PC-3 (cell line): Measurements from ENCODE around the gene NCAPD2. TPM values are rescaled to one million over a fixed set of nuclear protein-coding genes. Genes with fewer than 3 reads are reported as not detected.
A peak's percentile ranks its signal among the peaks of the same experiment; 100 is the strongest.

Experiments
- ATAC-seq: fragments of 200-7000 bp; cut with Tn5 transposase; 2 replicates; pipeline ENCODE4 v1.9.1; 2020; ENCODE audit warnings: mild to moderate bottlenecking, moderate library complexity
- BruUV-seq: library from RNA; stranded (reverse); fragments of 400-500 nt; replicated peaks from 2 replicates; lab custom pipeline; 2021; lab: Mats Ljungman, UMichigan
- CTCF ChIA-PET: fragments of 300-600 bp; sonication (Branson Sonifier 250); formaldehyde crosslinking; loops from one replicate; lab custom pipeline; 2022; ENCODE audit warnings: antibody characterized with exemption; lab: Charles Lee
- POLR2A ChIA-PET: fragments of 300-600 bp; sonication (Branson Sonifier 250); formaldehyde crosslinking; loops from one replicate; lab custom pipeline; 2022; ENCODE audit warnings: antibody characterized with exemption; ENCODE audit not compliant: unreplicated experiment; lab: Charles Lee
- DNase-seq: peaks from one replicate; pipeline ENCODE4 v3.0.0-alpha.2; 2015
- H2AFZ ChIP-seq: fragments of 300-600 bp; sonication (generic); 2 replicates; pipeline ENCODE4 v1.6.0; 2016; ENCODE audit warnings: antibody characterized with exemption, low read length
- H3F3A ChIP-seq: fragments of 300-600 bp; sonication (generic); one replicate; pipeline ENCODE4 v1.6.0; 2017; ENCODE audit warnings: antibody characterized with exemption, low read length, control low read depth, mild to moderate bottlenecking; ENCODE audit not compliant: unreplicated experiment
- H3K27ac ChIP-seq: fragments of 300-600 bp; sonication (generic); 2 replicates; pipeline ENCODE4 v1.5.1; 2016; ENCODE audit warnings: mild to moderate bottlenecking, low read length
- H3K27me3 ChIP-seq: fragments of 300-600 bp; sonication (generic); 2 replicates; pipeline ENCODE4 v1.6.1; 2016; ENCODE audit warnings: low read length, mixed read lengths
- H3K36me3 ChIP-seq: fragments of 300-600 bp; sonication (generic); 2 replicates; pipeline ENCODE4 v1.6.1; 2016; ENCODE audit warnings: low read depth, mixed run types, low read length, mixed read lengths
- H3K4me1 ChIP-seq: fragments of 300-600 bp; sonication (generic); 2 replicates; pipeline ENCODE4 v1.5.1; 2016; ENCODE audit warnings: low read length; ENCODE audit not compliant: insufficient read depth
- H3K4me2 ChIP-seq: fragments of 300-600 bp; sonication (generic); 2 replicates; pipeline ENCODE4 v1.6.0; 2016; ENCODE audit warnings: low read length
- H3K4me3 ChIP-seq: fragments of 300-600 bp; sonication (generic); 2 replicates; pipeline ENCODE4 v1.5.1; 2016; ENCODE audit warnings: mild to moderate bottlenecking, low read length, mixed read lengths
- H3K79me2 ChIP-seq: fragments of 300-600 bp; sonication (generic); 2 replicates; pipeline ENCODE4 v1.6.1; 2017; ENCODE audit warnings: low read length, mixed read lengths
- H3K9ac ChIP-seq: fragments of 300-600 bp; sonication (generic); 2 replicates; pipeline ENCODE4 v1.6.0; 2016; ENCODE audit warnings: mild to moderate bottlenecking, low read length
- H3K9me2 ChIP-seq: fragments of 300-600 bp; sonication (generic); replicated peaks from 2 replicates; pipeline ENCODE4 v1.6.1; 2016; ENCODE audit warnings: mixed run types, low read length, mixed read lengths
- H3K9me3 ChIP-seq: fragments of 300-600 bp; sonication (generic); 2 replicates; pipeline ENCODE4 v1.6.1; 2016; ENCODE audit warnings: low read length, mixed read lengths
- H4K20me1 ChIP-seq: fragments of 300-600 bp; sonication (generic); 2 replicates; pipeline ENCODE4 v1.6.1; 2016; ENCODE audit warnings: low read length, mixed read lengths
- EZH2 ChIP-seq: fragments of 300-600 bp; sonication (generic); IDR thresholded peaks from one replicate; pipeline ENCODE4 v1.6.1; 2017; ENCODE audit warnings: antibody characterized with exemption, mild to moderate bottlenecking, low read length; ENCODE audit not compliant: unreplicated experiment
- EZH2phosphoT487 ChIP-seq: fragments of 300-600 bp; sonication (generic); IDR thresholded peaks from 2 replicates; pipeline ENCODE4 v1.6.1; 2018; ENCODE audit warnings: mild to moderate bottlenecking, antibody characterized with exemption, low read length, borderline replicate concordance
- intact Hi-C: fragments of 100-400 bp; cut with micrococcal nuclease; formaldehyde crosslinking; loops from 2 replicates; pipeline ENCODE4 v1.9.0; 2023
- total RNA-seq: library from RNA; depleted of rRNA; stranded (reverse); fragments of >200 nt; gene quantifications from 2 replicates; pipeline ENCODE4 v1.2.3, GENCODE V29; 2014
- TF ChIP-seq, protein P1 (sequence below): fragments of 300-600 bp; sonication (generic); conservative IDR thresholded peaks from 2 replicates; pipeline ENCODE4 v1.5.1; 2017; ENCODE audit warnings: antibody characterized with exemption, low read depth, mild to moderate bottlenecking, low read length

The NCAPD2 gene
- total RNA-seq, 1 experiment from 2014 or later: 105 TPM

DNA sequence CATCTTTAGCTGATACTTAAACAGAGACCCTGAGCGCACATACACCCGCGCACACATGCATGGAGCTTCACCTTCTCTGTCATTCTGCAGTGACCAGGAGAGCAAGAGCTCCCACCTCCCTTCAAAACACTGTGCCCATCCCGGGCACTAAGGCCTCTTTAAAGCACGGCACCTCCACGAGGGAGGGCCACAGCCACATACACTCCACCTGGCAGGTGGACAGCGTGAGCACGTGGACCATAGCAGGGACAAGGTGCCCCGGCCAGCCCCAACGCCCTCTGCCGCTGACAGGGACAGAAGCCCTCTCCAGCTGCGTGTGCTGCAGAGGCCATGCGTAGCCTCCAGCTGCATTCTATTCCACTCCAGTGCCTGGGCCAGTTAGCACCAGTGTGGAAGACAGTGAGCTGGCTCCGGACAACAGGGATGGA lies 45.8 kb downstream of the NCAPD2 start:
- peak; percentile 46 for ATAC-seq
- peak; percentile 40 for DNase-seq
- Histone ChIP-seq H3K36me3 (peaks cover 32% of the 10 kb centered on the region), H3K4me2 (peak overlapping the region; percentile 73), H3K27ac (peak overlapping the region; percentile 16), H3K27me3 (no peaks in the 10 kb centered on the region), H3K9me2 (no peaks in the 10 kb centered on the region), H2AFZ (no peak overlapping the region), H3K9me3 (no peaks in the 10 kb centered on the region), H3F3A (peaks cover 22% of the 10 kb centered on the region), H4K20me1 (peaks cover 42% of the 10 kb centered on the region), H3K4me1 (peaks cover 22% of the 10 kb centered on the region), H3K79me2 (peaks cover 28% of the 10 kb centered on the region), H3K9ac (no peak overlapping the region), H3K4me3 (peak overlapping the region; percentile 36; the same call in 1 of the 2 replicates)
- BruUV-seq: no TSS peak
- TF ChIP-seq, protein P1, sequence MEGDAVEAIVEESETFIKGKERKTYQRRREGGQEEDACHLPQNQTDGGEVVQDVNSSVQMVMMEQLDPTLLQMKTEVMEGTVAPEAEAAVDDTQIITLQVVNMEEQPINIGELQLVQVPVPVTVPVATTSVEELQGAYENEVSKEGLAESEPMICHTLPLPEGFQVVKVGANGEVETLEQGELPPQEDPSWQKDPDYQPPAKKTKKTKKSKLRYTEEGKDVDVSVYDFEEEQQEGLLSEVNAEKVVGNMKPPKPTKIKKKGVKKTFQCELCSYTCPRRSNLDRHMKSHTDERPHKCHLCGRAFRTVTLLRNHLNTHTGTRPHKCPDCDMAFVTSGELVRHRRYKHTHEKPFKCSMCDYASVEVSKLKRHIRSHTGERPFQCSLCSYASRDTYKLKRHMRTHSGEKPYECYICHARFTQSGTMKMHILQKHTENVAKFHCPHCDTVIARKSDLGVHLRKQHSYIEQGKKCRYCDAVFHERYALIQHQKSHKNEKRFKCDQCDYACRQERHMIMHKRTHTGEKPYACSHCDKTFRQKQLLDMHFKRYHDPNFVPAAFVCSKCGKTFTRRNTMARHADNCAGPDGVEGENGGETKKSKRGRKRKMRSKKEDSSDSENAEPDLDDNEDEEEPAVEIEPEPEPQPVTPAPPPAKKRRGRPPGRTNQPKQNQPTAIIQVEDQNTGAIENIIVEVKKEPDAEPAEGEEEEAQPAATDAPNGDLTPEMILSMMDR: no peak
- no peak for TF ChIP-seq EZH2phosphoT487
- no peak for TF ChIP-seq EZH2
- ChIA-PET CTCF (interaction anchor here (0.6 to 1.5 kb wide), 3 partner anchors 12 to 245 kb away, joined by 5 to 8 read pairs (median 7); no protein-coding TSS in a partner anchor), POLR2A (no interaction called here)
- intact Hi-C loops: loop anchor here (2.0 kb wide), 1 partner anchor 45 kb away; the partner anchor contains the start of gene NCAPD2

DNA sequence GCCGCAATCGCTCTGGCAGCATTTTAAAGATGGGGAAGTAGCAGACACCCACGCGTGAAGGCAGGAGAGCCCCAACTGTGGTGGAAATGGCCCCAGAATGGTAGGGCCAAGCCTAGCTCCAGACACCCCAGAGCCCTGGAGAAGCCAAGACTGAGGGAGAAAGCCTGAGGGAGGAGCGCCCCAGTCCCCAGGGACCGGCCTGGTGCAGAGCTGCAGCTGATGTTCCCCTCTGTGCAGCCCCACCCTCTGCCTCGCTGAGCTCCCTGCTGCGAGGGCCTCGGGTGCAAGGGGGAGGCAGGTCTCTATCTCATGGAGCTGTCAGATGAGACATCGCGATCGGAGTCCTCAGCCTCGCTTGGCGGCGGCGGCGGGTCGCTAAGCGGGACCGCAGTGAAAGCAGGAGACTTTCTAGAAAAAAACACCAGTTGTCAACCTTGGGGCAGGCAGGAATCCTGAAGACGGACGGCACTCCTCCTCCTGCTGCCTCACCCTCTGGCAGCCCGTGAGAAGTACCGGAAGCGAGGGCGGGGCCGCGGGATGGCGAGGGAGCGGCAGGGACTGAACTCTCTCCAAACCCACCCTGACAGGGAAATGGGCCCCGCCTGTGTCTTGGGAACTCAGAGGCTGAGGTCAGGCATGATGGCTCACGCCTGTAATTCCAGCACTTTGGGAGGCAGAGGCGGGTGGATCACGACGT lies 46.4 kb downstream of the NCAPD2 start:
- Histone ChIP-seq H2AFZ (peak overlapping the region; percentile 5; the same call in 1 of the 2 replicates), H3K4me1 (peaks cover 22% of the 10 kb centered on the region), H4K20me1 (peaks cover 36% of the 10 kb centered on the region), H3K36me3 (peaks cover 25% of the 10 kb centered on the region), H3K27ac (peak overlapping the region; percentile 14), H3K4me3 (peak overlapping the region; percentile 36), H3K9me3 (no peaks in the 10 kb centered on the region), H3F3A (peaks cover 22% of the 10 kb centered on the region), H3K4me2 (peak overlapping the region; percentile 73), H3K27me3 (no peaks in the 10 kb centered on the region), H3K79me2 (peaks cover 22% of the 10 kb centered on the region), H3K9ac (no peak overlapping the region), H3K9me2 (no peaks in the 10 kb centered on the region)
- ATAC-seq (peak; percentile 59), DNase-seq (peak; percentile 77)
- no TSS peak for BruUV-seq
- CTCF ChIA-PET: interaction anchor here (0.6 to 1.5 kb wide), 4 partner anchors 12 to 246 kb away, joined by 3 to 8 read pairs (median 6); no protein-coding TSS in a partner anchor
- intact Hi-C loops: no loop called here
- TF ChIP-seq, protein P1: no peak
- TF ChIP-seq EZH2: no peak
- no peak for TF ChIP-seq EZH2phosphoT487
- POLR2A ChIA-PET: no interaction called here
